GM12892 (cell line): ENCODE measurements around the gene ZNF668.

ENCODE experiments used
- POLR2A ChIP-seq: IDR thresholded peaks from 2 replicates; pipeline ENCODE4 v1.6.1; 2011; ENCODE audit warnings: low read depth, low read length, control low read depth
- TAF1 ChIP-seq: IDR thresholded peaks from 2 replicates; pipeline ENCODE4 v1.6.1; 2011; ENCODE audit warnings: low read depth, mild to moderate bottlenecking, control low read depth, low read length, borderline replicate concordance

- no peak for TF ChIP-seq TAF1
- no peak for TF ChIP-seq POLR2A
Observed at GRCh38 chr16:31033709-31034492, 40.1 kb downstream of the ZNF668 start.
